Activated T-cell treated with anti-CD3 and anti-CD28 coated beads, Interleukin-2, amount 50 U/mL, for 4 hours (primary cell): ENCODE data around the gene SBNO2. TPM values are rescaled to one million over a fixed set of nuclear protein-coding genes. Genes with fewer than 3 reads are reported as not detected.
A peak's percentile ranks its signal among the peaks of the same experiment; 100 is the strongest.
"Not testable (repeated sequence)": the region's sequence is repeated elsewhere in the genome, so short reads cannot be mapped to it uniquely, and the experiment has no call there.

Experiments used
- ATAC-seq, 2 donors: fragments of 200-7000 bp; cut with Tn5 transposase; one replicate each; pipeline ENCODE4 v1.10.0; 2021
- DNase-seq: peaks from one replicate; pipeline ENCODE4 v3.0.0-alpha.2; 2020
- H3K27me3 Mint-ChIP-seq: one replicate; pipeline ENCODE4 v1.8.0; 2021; ENCODE audit warnings: low read depth, mixed read lengths
- H3K36me3 Mint-ChIP-seq: one replicate; pipeline ENCODE4 v1.8.0; 2022; ENCODE audit warnings: mixed read lengths; ENCODE audit not compliant: insufficient read depth
- H3K4me1 Mint-ChIP-seq: one replicate; pipeline ENCODE4 v1.8.0; 2021; ENCODE audit warnings: low read depth, mixed read lengths
- H3K4me3 Mint-ChIP-seq: one replicate; pipeline ENCODE4 v1.8.0; 2021; ENCODE audit warnings: mild to moderate bottlenecking, moderate library complexity, mixed read lengths
- H3K9me3 Mint-ChIP-seq: one replicate; pipeline ENCODE4 v1.8.0; 2021; ENCODE audit warnings: mixed read lengths
- total RNA-seq, 3 donors: library from RNA; stranded (reverse); gene quantifications; one replicate each; pipeline ENCODE4 v1.2.1, GENCODE V29; 2021

SBNO2 gene
- total RNA-seq, 3 donors from 2014 or later, result 134 to 140 (median 139) TPM

GRCh38 chr19:1131718-1132551 lies 42.1 kb downstream of the SBNO2 start:
- peak; percentile 62 to 73 for ATAC-seq
- Mint-ChIP-seq H3K36me3 (peaks cover 2% of the 10 kb centered on the region), H3K9me3 (no peaks in the 10 kb centered on the region), H3K4me1 (peaks cover 37% of the 10 kb centered on the region), H3K4me3 (peak overlapping the region; percentile 90), H3K27me3 (no peaks in the 10 kb centered on the region)
- peak; percentile 90 for DNase-seq

DNA sequence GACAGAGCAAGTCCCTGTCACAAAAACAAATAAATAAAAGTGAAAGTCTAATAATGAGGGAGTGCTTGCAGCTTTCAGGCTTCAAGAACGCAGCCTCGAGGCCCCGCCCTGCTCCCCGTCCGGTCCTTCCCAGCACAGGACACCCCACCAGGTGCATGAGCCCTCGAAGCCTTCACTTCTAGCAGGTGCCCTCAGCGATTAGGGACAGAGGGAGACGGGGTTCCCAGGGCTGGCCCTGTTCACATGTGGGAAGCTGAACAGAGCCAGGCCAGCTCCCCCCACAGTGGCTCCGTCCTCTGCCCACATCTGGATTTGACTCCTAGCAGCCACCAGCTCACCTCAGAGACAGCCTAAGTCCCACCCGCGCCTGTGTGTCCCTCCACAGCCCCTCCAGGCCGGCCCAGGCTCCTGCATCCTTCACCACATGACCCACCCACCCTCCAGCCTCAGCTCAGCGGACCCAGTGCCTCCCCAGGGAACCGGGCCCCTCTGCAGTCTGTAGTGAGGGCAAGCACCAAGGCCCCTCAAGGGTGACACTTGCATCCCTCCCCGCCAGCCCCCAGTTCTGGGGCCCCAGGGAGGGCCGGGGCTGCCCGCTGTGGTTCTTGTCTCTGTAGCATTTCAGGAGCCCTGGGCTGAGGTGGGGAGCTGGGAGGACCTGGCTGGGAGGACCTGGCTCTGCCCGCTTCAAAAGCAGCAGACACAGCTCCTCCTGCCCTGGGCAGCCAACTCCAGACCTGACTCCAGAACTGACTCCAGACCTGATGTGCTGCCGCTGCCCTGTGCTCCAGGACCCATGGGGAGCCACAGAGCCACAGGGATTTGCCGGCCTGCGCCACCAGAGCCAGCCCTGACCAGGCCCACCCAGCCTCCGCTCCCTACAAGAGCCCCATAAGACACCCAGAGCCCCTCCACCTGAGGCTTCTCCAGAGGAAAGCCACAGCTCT lies 43.0 kb downstream of the SBNO2 start:
- Mint-ChIP-seq H3K9me3 (no peaks in the 10 kb centered on the region), H3K36me3 (peaks cover 2% of the 10 kb centered on the region), H3K27me3 (no peaks in the 10 kb centered on the region), H3K4me1 (peaks cover 37% of the 10 kb centered on the region), H3K4me3 (peak overlapping the region; percentile 90)
- DNase-seq (peak; percentile 56), ATAC-seq (peak; percentile 3 to 13)

DNA sequence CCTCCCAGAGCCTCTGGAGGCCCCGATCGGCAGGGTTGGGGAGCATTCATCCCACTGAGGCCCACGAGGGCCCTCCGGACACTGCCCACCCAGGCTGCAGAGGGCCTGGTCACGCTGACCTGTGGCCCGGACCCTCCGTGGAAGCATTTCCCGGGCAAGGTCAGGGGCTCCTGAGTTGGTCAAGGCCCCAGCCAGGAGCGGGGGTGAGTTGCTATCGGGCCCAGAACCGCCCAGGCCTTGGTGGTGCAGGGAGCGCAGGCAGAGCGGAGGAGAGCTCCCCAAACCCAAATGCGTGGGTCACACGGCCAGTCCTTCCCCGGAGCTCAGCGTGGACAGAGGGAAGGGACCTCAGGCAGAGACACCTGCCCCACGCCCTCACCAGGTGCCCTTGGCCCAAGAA lies 44.5 kb downstream of the SBNO2 start:
- H3K4me1 Mint-ChIP-seq, result peaks cover 38% of the 10 kb centered on the region
- peak overlapping the region; percentile 90 for H3K4me3 Mint-ChIP-seq
- no peak for ATAC-seq
- no peaks in the 10 kb centered on the region for H3K27me3 Mint-ChIP-seq
- no peak for DNase-seq
- H3K9me3 Mint-ChIP-seq, result no peaks in the 10 kb centered on the region
- peaks cover 2% of the 10 kb centered on the region for H3K36me3 Mint-ChIP-seq

DNA sequence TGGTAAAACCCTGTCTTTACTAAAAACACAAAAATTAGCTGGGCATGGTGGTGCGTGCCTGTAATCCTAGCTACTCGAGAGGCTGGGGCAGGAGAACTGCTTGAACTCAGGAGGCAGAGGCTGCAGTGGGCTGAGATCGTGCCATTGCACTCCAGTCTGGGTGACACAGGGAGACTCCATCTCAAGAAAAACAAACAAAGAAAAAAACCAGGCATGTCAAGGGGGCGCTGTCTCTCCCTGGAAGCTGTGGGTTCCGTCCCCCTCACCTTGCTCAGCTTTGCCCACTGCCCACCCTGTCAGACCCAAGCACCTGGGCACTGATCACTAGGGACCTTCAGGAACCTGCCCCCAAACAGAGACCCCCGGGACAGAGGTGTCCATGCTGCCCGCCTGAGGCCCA lies 45.0 kb downstream of the SBNO2 start:
- H3K4me1 Mint-ChIP-seq, result peaks cover 38% of the 10 kb centered on the region
- H3K36me3 Mint-ChIP-seq, DNase-seq, H3K9me3 Mint-ChIP-seq, ATAC-seq, H3K27me3 Mint-ChIP-seq: not testable (repeated sequence)
- H3K4me3 Mint-ChIP-seq, result peak overlapping the region; percentile 48

GRCh38 chr19:1128106-1128505 lies 46.0 kb downstream of the SBNO2 start:
- no peaks in the 10 kb centered on the region for H3K27me3 Mint-ChIP-seq
- peaks cover 2% of the 10 kb centered on the region for H3K36me3 Mint-ChIP-seq
- no peaks in the 10 kb centered on the region for H3K9me3 Mint-ChIP-seq

DNA sequence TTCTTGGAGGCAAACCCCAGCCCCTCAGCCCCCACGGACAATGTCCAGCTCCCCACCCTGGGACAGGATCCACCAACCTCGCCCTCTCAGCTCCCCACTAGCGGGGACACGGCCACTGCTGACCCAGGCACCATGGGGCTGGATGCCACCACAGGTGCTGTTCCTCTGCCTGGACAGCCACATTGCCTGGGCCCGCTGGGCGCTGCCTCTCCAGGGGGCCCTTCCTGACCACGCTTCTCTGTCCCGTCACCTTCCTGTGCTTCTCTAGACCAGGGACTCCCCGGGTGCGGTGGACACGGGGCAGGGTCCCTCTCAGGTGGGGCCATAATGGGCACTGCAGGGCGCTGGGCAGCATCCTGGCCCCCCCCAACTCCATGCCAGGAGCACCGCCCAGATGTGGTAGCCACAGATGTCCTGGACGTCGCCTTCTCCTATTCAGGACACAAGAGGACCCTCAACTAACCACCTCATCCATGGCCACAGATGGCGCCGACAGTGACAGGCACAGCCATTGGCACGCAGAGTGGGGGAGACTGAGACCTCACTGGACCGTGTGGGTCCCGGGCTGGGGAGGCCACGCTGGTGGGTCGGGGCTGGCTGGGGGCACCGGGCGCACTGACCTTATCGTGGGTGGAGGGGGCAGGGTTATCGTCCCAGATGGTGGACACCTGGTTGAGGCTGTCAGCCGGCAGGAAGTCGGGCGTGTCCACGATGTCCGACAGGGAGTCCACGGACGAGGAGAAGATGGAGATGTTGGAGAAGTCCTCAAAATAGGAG lies 46.9 kb downstream of the SBNO2 start:
- DNase-seq, result no peak
- Mint-ChIP-seq H3K36me3 (peaks cover 5% of the 10 kb centered on the region), H3K9me3 (no peaks in the 10 kb centered on the region), H3K4me3 (no peak overlapping the region), H3K4me1 (peaks cover 28% of the 10 kb centered on the region), H3K27me3 (no peaks in the 10 kb centered on the region)
- ATAC-seq, result no peak

More at GRCh38 chr19:1128106-1128505, 46.0 kb downstream of the SBNO2 start:
- Mint-ChIP-seq H3K4me3 (no peak overlapping the region), H3K4me1 (peaks cover 32% of the 10 kb centered on the region)
- ATAC-seq (no peak), DNase-seq (no peak)

- ATAC-seq, result no peak
- peaks cover 11% of the 10 kb centered on the region for H3K36me3 Mint-ChIP-seq
- H3K4me1 Mint-ChIP-seq, result peaks cover 25% of the 10 kb centered on the region
- no peaks in the 10 kb centered on the region for H3K27me3 Mint-ChIP-seq
- H3K4me3 Mint-ChIP-seq, result no peak overlapping the region
- no peak for DNase-seq
- no peaks in the 10 kb centered on the region for H3K9me3 Mint-ChIP-seq
These were observed 48.2 kb downstream of the SBNO2 start for GRCh38 chr19:1125601-1126467.

- no peaks in the 10 kb centered on the region for H3K27me3 Mint-ChIP-seq
- H3K4me3 Mint-ChIP-seq, result no peak overlapping the region
- H3K9me3 Mint-ChIP-seq, result no peaks in the 10 kb centered on the region
- H3K4me1 Mint-ChIP-seq, result peaks cover 10% of the 10 kb centered on the region
- DNase-seq (no peak), ATAC-seq (no peak)
- H3K36me3 Mint-ChIP-seq, result peaks cover 11% of the 10 kb centered on the region
These were observed 50.0 kb downstream of the SBNO2 start for GRCh38 chr19:1123885-1124677.

GRCh38 chr19:1123381-1123780 lies 50.7 kb downstream of the SBNO2 start:
- no peaks in the 10 kb centered on the region for H3K27me3 Mint-ChIP-seq
- peaks cover 13% of the 10 kb centered on the region for H3K36me3 Mint-ChIP-seq
- no peaks in the 10 kb centered on the region for H3K9me3 Mint-ChIP-seq
- H3K4me1 Mint-ChIP-seq, result peaks cover 8% of the 10 kb centered on the region
- ATAC-seq (no peak), DNase-seq (no peak)
- H3K4me3 Mint-ChIP-seq, result no peak overlapping the region

- H3K9me3 Mint-ChIP-seq, result no peaks in the 10 kb centered on the region
- DNase-seq, result no peak
- H3K4me3 Mint-ChIP-seq, result no peak overlapping the region
- no peaks in the 10 kb centered on the region for H3K27me3 Mint-ChIP-seq
- peaks cover 16% of the 10 kb centered on the region for H3K36me3 Mint-ChIP-seq
- peaks cover 8% of the 10 kb centered on the region for H3K4me1 Mint-ChIP-seq
- peak; percentile 73 to 76 for ATAC-seq
These were observed 51.1 kb downstream of the SBNO2 start for GRCh38 chr19:1122972-1123363.

- ATAC-seq, result no peak
- H3K27me3 Mint-ChIP-seq, result no peaks in the 10 kb centered on the region
- DNase-seq, result no peak
- peaks cover 15% of the 10 kb centered on the region for H3K36me3 Mint-ChIP-seq
- peaks cover 6% of the 10 kb centered on the region for H3K4me1 Mint-ChIP-seq
- H3K9me3 Mint-ChIP-seq, result no peaks in the 10 kb centered on the region
- no peak overlapping the region for H3K4me3 Mint-ChIP-seq
These were observed 51.8 kb downstream of the SBNO2 start for GRCh38 chr19:1122021-1122971.

DNA sequence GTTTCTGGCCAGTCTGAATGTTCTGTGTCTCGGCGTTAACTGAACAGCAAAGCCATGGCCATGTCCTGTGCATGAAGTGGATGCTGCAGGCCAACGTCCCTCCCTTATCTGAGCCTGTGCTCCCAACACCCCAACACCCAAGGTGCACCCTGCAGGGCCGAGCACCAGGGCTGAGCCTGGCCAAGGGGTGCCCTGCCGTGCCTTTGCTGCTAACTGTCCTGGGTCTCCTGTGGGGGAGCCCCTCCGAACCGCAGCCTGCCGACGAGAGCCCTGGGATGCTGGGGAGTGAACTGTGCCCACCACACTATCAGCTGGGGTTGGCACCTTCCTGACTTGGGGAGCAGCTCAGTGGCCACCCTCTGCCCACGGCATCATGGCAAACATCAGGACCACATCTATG lies 52.7 kb downstream of the SBNO2 start:
- peaks cover 3% of the 10 kb centered on the region for H3K4me1 Mint-ChIP-seq
- H3K4me3 Mint-ChIP-seq, result no peak overlapping the region
- no peaks in the 10 kb centered on the region for H3K9me3 Mint-ChIP-seq
- no peak for DNase-seq
- peaks cover 15% of the 10 kb centered on the region for H3K36me3 Mint-ChIP-seq
- no peaks in the 10 kb centered on the region for H3K27me3 Mint-ChIP-seq
- no peak for ATAC-seq
